Measurements from ENCODE around the gene CFAP43.

The CFAP43 gene

GRCh38 chr10:104089621-104090020, 142.5 kb downstream of the CFAP43 start:
- H3K4me3 ChIP-seq (ENCODE audit: low read depth, low read length): no peak overlapping the region
- no peak for DNase-seq (ENCODE audit: low read depth)
- TF ChIP-seq CTCF (conservative IDR thresholded peaks at IDR 0.05; ENCODE audit: low read depth, low read length): no peak

GRCh38 chr10:104088239-104088638, 143.9 kb downstream of the CFAP43 start:
- no peak for DNase-seq (ENCODE audit: low read depth)
- no peak overlapping the region for H3K4me3 ChIP-seq (ENCODE audit: low read depth, low read length)
- no peak for TF ChIP-seq CTCF (conservative IDR thresholded peaks at IDR 0.05; ENCODE audit: low read depth, low read length)

- H3K4me3 ChIP-seq (ENCODE audit: low read depth, low read length): no peak within 1 kb of the TSS
- DNase-seq (ENCODE audit: low read depth): no peak
- no peak for TF ChIP-seq CTCF (conservative IDR thresholded peaks at IDR 0.05; ENCODE audit: low read depth, low read length)
Observed at GRCh38 chr10:104085801-104086400, 146.3 kb downstream of the CFAP43 start, which contains the start of gene COL17A1. TSS of gene COL17A1 (minus strand) at chr10:104085880. CDS start at chr10:104080673, 5,207 bp downstream.

GRCh38 chr10:104084482-104085142, 147.6 kb downstream of the CFAP43 start:
- H3K4me3 ChIP-seq (ENCODE audit: low read depth, low read length): no peak overlapping the region
- TF ChIP-seq CTCF (conservative IDR thresholded peaks at IDR 0.05; ENCODE audit: low read depth, low read length): no peak

GRCh38 chr10:104081998-104082397, 150.2 kb downstream of the CFAP43 start:
- no peak for DNase-seq (ENCODE audit: low read depth)
- H3K4me3 ChIP-seq (ENCODE audit: low read depth, low read length): no peak overlapping the region
- no peak for TF ChIP-seq CTCF (conservative IDR thresholded peaks at IDR 0.05; ENCODE audit: low read depth, low read length)

More at GRCh38 chr10:104084482-104085142, 147.6 kb downstream of the CFAP43 start:
- DNase-seq (ENCODE audit: low read depth): no peak

- TF ChIP-seq CTCF (conservative IDR thresholded peaks at IDR 0.05; ENCODE audit: low read depth, low read length): peak; percentile 38
- no peak overlapping the region for H3K4me3 ChIP-seq (ENCODE audit: low read depth, low read length)
- no peak for DNase-seq (ENCODE audit: low read depth)
Observed at GRCh38 chr10:104080762-104081161, 151.4 kb downstream of the CFAP43 start.
